ENCODE measurements around the gene GALNT2. TPM values are rescaled to one million over a fixed set of nuclear protein-coding genes. Genes with fewer than 3 reads are reported as not detected.

The GALNT2 gene
- total RNA-seq, 1 donor, result 69.5 TPM

DNA sequence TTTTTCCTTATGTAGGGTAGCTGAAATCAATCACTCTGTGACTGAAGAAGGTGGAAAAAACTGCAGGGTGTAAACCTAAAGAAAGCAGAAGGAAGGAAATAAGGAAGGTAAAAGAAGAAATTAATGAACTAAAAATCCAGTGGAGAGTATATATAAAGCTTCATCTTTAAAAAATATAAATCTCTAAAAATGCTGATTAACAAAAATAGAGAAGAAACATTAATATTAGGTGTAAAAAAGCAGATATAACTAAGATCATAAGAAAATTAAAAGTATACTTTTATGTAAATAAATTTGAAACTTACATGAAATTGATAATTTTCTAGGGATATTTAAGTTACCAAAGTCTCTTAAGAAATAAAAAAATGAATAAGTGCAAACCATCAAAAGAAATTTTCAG is 159.8 kb downstream of the GALNT2 start:
- no peak for DNase-seq (ENCODE audit: low read depth)
- TF ChIP-seq, protein P1, sequence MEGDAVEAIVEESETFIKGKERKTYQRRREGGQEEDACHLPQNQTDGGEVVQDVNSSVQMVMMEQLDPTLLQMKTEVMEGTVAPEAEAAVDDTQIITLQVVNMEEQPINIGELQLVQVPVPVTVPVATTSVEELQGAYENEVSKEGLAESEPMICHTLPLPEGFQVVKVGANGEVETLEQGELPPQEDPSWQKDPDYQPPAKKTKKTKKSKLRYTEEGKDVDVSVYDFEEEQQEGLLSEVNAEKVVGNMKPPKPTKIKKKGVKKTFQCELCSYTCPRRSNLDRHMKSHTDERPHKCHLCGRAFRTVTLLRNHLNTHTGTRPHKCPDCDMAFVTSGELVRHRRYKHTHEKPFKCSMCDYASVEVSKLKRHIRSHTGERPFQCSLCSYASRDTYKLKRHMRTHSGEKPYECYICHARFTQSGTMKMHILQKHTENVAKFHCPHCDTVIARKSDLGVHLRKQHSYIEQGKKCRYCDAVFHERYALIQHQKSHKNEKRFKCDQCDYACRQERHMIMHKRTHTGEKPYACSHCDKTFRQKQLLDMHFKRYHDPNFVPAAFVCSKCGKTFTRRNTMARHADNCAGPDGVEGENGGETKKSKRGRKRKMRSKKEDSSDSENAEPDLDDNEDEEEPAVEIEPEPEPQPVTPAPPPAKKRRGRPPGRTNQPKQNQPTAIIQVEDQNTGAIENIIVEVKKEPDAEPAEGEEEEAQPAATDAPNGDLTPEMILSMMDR (IDR thresholded peaks at IDR 0.05; ENCODE audit: insufficient read depth, low read depth, low read length), result no peak
- no peak overlapping the region for H3K4me3 ChIP-seq (ENCODE audit: low read depth, low read length)

DNA sequence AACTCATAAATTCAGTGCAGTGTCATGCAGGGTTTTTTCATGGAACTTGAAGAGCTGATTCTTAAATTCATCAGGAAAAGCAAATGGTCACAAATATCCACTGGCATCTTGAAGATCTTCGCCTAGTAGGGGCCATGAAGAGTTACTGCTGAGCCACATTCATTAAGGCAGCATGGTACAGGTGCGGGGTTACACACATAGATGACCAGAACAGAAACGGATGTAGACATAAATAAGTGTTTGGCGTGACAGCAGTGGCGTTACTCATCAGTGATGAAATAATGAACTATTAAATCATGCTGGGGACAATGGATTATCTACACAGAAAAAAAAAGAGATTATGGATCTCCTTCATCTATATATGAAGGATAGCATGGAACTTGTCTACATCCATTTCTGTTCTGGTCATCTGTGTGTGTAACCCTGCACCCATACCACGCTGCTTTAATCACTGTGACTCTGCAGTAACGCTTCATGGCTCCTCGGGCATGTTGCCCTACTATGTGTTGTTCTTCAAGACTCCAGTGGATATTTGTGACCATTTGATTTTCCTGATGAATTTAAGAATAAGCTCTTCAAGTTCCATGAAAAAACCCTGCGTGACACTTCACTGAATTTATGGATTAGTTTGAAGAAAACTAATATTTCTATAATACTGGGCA is 161.3 kb downstream of the GALNT2 start:
- no peak for DNase-seq (ENCODE audit: low read depth)
- TF ChIP-seq, protein P1 (IDR thresholded peaks at IDR 0.05; ENCODE audit: insufficient read depth, low read depth, low read length), result no peak
- H3K4me3 ChIP-seq (ENCODE audit: low read depth, low read length), result no peak overlapping the region

DNA sequence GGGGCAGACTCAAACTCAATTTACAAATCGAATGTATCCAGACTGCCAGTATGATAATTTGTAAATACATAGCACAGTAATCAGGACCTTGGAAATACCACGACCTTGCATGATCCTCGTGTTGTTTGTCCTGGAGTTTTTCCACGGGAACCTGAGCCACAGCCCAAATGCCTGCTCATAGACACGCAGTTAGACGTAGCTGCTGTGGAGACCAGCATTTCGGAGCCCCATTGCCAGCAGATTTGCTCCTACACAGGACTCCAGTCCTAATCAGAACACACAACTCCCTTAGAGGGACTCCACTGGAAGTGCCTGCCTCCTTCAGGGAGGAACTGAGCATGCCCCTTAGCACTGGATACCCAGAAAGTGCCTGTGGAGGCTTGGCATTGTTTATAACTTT is 163.2 kb downstream of the GALNT2 start:
- no peak for DNase-seq (ENCODE audit: low read depth)
- no peak overlapping the region for H3K4me3 ChIP-seq (ENCODE audit: low read depth, low read length)
- TF ChIP-seq, protein P1 (IDR thresholded peaks at IDR 0.05; ENCODE audit: insufficient read depth, low read depth, low read length), result no peak

DNA sequence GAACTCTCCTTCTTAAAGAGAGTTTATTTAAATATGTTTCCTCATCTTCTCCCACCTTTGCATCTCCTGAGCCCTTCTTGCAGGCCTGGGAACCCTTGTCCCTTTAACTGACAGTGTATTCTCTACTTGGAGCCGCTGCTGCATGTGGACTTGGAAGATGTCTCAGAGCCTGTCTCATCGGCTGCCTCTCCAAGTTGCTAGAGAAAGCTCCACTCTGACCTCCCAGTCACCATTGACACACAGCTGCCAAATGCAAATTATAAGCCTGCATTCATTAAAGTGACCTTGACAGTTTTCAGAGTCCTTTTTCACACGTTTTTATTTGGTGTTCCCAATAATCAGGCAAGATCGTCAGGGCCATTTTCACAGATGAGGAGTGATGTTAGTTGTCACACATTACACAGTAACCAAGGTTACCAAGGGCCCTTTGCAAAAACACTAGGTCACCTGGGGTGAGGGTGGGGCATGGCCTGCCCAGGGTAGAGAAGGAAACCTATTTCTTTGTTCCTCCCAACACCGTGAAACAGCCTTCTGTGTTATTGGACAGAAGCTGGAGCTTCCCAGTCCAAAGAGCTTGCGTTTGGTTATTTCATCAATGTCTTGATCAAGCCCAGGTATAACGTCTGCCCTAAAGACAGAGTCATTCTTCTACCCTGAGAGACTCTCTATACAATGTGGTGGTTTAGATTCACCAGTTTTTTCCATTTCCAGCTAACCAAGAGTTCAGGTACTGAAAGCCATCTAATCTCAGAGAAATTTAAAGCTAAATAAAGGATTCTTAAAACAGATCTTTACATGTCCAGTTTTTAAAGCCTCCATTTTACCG is 164.1 kb downstream of the GALNT2 start:
- TF ChIP-seq, protein P1 (IDR thresholded peaks at IDR 0.05; ENCODE audit: insufficient read depth, low read depth, low read length), result no peak
- DNase-seq (ENCODE audit: low read depth), result no peak
- no peak overlapping the region for H3K4me3 ChIP-seq (ENCODE audit: low read depth, low read length)

DNA sequence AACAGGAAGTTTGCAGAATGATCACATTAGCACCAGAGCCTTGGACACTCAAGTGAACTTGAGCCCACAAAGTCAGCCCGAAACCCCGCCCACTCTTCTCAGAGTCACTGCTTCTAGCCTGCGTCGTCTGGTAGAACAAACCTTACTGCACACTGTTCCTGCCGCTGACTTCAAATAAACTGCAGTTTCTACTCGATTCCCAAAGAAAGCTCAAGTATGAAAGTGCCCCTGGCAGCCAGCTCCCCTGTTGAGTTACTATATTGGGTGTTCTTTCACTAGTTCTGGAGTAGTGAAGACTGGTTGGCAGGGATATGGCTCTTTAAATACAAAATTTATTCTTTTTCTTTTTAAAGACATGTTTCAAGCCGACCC is 164.7 kb downstream of the GALNT2 start:
- TF ChIP-seq, protein P1 (IDR thresholded peaks at IDR 0.05; ENCODE audit: insufficient read depth, low read depth, low read length), result no peak
- no peak overlapping the region for H3K4me3 ChIP-seq (ENCODE audit: low read depth, low read length)

DNA sequence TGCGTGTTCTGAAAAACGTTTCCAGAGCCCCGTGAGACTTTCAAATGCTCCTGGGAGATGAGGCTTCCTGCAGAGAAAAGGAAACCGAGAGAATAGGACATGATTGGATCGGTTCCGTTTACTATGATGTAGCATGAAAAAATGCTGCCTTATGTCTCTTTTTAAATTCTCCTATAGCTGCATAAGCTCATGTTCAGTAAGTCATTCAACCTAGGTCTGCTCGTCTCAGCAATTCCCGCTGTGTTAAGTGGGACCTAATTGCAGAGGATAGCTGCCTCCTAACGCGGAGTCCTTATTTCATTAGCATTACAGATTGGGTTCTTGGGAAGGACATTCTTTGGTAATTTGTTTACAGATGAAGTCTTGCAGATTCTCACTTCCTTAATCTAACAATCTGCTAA is 165.3 kb downstream of the GALNT2 start:
- no peak for DNase-seq (ENCODE audit: low read depth)
- no peak overlapping the region for H3K4me3 ChIP-seq (ENCODE audit: low read depth, low read length)

More for the DNA sequence above, 164.7 kb downstream of the GALNT2 start:
- DNase-seq (ENCODE audit: low read depth), result peak; percentile 71

More for the DNA sequence above, 165.3 kb downstream of the GALNT2 start:
- TF ChIP-seq, protein P1 (IDR thresholded peaks at IDR 0.05; ENCODE audit: insufficient read depth, low read depth, low read length), result no peak
